Stimulated activated CD4-positive, alpha-beta T cell treated with anti-CD3 and anti-CD28 coated beads, Interleukin-15, amount 100 ng/mL, for 24 hours (primary cell): Measurements from ENCODE around the gene FNDC10.
"Not testable (repeated sequence)": the region's sequence is repeated elsewhere in the genome, so short reads cannot be mapped to it uniquely, and the experiment has no call there.

Experiments
- DNase-seq: peaks from one replicate; pipeline ENCODE4 v3.0.0-alpha.2; 2020

The FNDC10 gene

DNA sequence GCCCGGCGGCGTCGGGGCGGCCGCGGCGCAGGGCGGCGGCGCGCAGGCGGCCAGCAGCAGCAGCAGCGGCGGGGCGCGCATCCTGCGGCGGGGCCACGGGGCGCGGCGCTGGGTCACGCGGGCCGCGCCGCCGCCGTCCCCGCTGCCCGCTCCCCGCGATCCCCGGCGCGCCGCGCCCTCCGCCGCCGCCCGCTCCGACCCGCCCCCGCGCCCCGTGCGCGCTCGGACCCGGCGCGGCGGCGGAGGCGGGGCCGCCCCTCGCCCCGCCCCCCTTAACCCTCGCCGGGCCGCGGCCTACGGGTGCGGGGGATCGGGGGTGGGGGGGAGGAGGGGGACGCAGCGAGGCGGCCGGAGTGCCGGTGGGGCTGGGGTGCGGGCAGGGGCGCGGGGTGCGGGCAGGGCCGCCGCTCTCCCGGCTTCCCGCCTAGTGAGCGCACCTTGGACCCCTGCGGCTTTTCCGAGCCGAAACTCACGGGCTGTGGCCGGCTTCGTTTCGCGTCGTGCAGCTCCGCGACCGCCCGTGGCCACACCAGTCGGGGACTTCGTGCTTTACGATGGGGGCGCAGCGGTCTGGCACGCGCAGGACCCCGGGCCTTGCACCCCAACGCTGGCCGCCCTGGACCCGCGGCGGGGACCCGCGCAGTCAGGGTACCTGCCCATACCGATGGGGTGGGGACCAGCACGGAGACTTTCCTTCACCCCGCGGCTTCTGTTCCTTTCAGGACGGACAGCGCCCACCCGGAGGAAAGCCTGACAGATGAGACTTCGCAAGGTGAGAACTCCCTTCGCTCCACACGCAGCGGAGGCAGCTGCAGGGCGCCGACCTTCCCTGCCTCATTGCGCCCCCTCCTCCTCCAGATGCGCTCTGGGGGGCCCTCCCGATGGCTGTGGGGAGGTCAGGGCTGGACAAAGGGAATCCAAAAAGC lies at the start of gene FNDC10:
Gene FNDC10 (minus strand): TSS at position 201 of the 926 bp plus-strand sequence. CDS start 120 bp downstream, at position 81.
- no peak for DNase-seq

DNA sequence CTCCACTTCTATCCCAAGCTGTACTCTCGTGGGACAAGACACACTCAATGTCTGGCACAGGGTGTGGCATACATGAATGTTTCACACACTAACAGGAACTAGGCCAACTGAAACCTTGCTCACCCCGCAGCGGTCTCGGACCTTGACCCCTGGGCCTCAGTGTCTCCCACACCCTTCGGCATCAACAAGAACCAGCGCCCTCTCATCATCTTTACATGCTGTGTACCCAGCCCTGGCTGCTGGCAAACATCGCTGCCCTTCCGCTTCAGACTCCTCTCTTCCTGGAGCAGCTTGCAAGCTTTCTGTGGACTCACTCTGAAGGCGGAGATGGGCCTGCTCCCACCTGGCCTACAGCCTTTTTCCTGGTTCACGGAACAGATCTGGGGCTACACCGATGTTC lies 48.3 kb upstream of the FNDC10 start:
- not testable (repeated sequence) for DNase-seq

- not testable (repeated sequence) for DNase-seq
These were observed 47.8 kb upstream of the FNDC10 start for GRCh38 chr1:1647567-1648241.

DNA sequence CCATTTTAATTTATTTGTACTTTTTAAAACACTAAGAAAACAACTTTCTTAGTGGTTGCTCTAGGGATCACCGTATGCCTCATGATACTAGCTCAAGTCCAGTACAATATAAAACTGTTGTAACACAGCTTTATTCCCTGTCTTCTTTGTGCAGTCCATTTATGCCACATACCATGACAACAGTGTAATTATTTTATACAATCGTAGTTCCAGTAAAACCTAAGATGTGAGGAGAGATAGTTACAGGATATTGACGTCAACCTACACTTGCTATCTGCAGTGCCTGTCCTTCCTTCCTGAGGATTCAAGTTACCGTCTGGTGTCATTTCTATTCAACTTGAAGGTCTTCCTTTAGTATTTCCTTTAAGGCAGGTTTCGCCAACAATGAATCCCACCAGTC lies 46.4 kb upstream of the FNDC10 start:
- DNase-seq, result not testable (repeated sequence)

GRCh38 chr1:1640711-1641461 lies 41.0 kb upstream of the FNDC10 start:
- DNase-seq, result not testable (repeated sequence)

GRCh38 chr1:1640081-1640480 lies 40.1 kb upstream of the FNDC10 start:
- DNase-seq, result not testable (repeated sequence)

DNA sequence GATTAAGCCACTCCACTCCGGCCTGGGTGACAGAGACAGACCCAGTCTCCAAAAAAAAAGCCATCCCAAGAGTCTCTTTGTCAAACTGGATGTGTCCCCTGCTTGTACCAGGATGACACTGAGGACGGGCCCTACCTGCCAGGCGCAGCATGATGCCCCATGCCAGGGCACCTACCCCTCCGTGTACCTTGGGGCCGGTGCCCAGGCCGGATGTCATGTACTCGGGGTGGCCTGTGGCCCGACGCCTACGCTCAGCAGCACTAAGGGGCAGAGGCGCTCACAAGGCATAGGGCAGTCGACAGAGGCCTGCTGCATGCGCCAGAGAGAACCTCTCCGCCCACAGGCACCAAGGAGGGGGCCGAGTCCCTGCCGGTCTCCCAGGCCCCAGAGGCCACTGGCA lies 39.4 kb upstream of the FNDC10 start:
- not testable (repeated sequence) for DNase-seq

- not testable (repeated sequence) for DNase-seq
These were observed 38.6 kb upstream of the FNDC10 start for GRCh38 chr1:1638528-1638927.

GRCh38 chr1:1637479-1637875 lies 37.5 kb upstream of the FNDC10 start:
- not testable (repeated sequence) for DNase-seq

DNA sequence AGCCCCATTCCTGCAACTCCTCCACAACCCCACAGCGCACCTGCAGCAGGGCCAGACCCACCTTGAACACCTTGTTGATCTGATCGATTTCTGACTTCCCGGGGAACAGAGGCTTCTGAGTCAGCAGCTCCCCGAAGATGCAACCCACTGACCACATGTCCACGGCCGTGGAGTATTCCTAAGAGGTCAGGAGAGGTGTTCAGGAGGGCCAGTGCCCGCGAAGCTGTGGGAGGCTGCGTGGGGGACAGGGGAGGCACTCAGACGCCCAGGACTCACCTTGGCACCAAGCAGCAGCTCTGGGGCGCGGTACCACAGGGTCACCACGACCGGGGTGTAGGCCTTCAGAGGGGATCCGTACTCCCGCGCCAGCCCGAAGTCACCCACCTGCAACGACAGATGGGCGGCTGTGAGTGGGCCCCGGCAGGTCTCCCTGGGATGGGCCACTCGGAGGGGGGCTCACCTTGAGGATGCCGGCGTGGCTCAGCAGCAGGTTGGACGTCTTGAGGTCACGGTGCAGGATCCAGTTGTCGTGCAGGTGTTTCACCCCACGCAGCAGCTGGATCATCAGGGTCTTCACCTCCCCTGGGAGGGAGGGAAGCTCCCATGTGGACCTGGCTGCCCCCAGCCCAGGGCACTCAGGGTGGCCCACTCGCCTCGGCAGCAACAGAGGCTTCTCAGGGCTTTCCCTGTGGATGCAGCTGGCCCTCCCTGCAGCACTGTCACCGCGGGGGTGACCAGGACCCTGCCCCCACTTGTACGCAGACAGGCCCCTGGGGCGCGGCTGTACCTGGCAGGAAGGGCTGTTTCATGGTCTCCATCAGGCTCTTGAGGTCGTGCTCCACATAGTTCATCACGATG lies 36.9 kb upstream of the FNDC10 start:
- not testable (repeated sequence) for DNase-seq

- not testable (repeated sequence) for DNase-seq
These were observed 34.7 kb upstream of the FNDC10 start for GRCh38 chr1:1634613-1635012.

- not testable (repeated sequence) for DNase-seq
These were observed 33.5 kb upstream of the FNDC10 start for GRCh38 chr1:1633409-1633808.

- no peak for DNase-seq
These were observed 32.0 kb upstream of the FNDC10 start, which contains the start of gene MMP23B for GRCh38 chr1:1631782-1632420. Gene MMP23B, plus strand, starts transcription at chr1:1632173. Its CDS starts 46 bp downstream, at chr1:1632219.

DNA sequence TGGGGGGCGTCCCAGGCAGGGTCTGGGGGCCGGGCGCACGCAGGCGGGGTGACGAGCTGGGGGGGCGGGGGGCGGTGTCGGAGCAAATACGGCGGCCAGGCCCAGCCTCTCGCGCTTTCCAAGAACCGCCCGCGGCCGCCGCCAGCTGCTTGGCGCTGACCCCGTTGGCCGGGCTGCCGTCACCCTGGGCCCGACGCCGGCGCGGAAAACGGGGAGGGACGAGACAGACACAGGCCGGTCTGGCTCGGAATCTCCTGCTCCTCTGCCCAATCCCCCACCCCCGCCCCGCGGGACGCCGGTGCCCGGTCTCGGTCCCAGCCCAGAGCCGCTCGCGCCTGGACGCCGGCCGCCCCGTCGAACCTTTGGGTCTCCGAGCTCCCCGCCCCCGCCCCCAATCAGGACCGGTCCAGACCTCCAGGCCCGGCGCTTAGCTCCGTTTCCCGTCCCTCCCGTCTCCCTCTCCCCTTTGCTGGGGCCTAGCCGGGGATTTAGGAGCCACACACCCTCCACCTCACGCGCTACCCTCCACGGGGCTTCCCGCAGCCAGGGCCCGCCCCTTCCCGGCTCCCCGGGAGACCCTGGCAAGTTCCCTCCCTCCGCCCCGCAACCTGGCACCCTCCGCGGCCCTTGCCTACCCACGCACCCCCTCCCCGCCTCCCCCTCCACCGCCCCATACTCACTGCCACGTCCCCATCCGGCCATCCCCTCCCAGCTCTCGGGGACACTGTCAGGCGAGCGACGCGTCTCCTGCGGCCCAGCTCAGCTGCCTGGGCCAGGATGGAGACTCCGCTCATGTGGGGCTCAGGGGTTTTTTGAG lies 31.2 kb upstream of the FNDC10 start:
- no peak for DNase-seq

DNA sequence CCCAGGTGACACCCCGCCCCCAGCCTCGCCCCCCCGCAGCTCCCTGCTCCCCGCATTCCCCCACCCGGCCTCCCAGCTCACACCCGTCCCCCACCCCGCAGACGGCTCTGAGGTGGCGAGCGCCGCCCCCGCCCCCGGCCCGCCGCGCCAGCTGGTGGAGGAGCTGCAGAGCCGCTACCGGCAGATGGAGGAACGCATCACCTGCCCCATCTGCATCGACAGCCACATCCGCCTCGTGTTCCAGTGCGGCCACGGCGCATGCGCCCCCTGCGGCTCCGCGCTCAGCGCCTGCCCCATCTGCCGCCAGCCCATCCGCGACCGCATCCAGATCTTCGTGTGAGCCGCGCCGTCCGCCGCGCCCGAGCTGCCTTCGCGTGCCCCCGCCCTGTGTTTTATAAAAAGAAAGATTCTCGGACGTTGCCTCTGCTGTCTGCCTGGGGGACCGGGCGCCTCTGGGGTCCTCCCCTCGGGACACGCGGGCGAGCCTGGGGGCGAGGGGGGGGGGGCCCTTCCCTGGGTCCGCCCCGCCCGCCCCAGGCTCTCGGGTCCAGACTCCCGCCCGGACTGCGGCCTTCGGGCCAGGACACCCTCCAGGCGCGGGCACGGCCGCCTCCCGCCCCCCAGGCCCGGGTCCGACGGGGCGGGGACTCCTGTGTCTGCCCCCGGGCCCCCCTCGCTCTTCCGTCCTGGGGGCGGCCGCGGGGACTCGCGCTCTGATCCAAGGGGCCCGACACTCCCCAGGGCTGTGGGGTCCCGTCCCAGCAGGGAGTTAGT lies 30.4 kb upstream of the FNDC10 start:
- DNase-seq, result peak; percentile 92

- DNase-seq, result peak; percentile 66
These were observed 29.7 kb upstream of the FNDC10 start for GRCh38 chr1:1629430-1630190.

GRCh38 chr1:1628754-1629429 lies 29.0 kb upstream of the FNDC10 start:
- peak; percentile 70 for DNase-seq
